Subcutaneous adipose tissue (tissue), 4 donors: ENCODE measurements around the gene TMEM63B. TPM values are rescaled to one million over a fixed set of nuclear protein-coding genes. Genes with fewer than 3 reads are reported as not detected.

Experiments used
- total RNA-seq, 4 donors: library from RNA; depleted of rRNA; stranded (reverse); fragments of >200 nt; gene quantifications; one replicate each; pipeline ENCODE4 v1.1.0, GENCODE V29; 2016
- TF ChIP-seq, protein P1 (sequence below): fragments of 450-650 bp; IDR thresholded peaks from one replicate; pipeline ENCODE4 v1.5.1; 2016; ENCODE audit warnings: low read depth, mild to moderate bottlenecking, control low read depth, antibody characterized with exemption, moderate library complexity

TMEM63B gene
- total RNA-seq, 4 donors from 2014 or later: 11.9 to 15.3 (median 14.9) TPM

DNA sequence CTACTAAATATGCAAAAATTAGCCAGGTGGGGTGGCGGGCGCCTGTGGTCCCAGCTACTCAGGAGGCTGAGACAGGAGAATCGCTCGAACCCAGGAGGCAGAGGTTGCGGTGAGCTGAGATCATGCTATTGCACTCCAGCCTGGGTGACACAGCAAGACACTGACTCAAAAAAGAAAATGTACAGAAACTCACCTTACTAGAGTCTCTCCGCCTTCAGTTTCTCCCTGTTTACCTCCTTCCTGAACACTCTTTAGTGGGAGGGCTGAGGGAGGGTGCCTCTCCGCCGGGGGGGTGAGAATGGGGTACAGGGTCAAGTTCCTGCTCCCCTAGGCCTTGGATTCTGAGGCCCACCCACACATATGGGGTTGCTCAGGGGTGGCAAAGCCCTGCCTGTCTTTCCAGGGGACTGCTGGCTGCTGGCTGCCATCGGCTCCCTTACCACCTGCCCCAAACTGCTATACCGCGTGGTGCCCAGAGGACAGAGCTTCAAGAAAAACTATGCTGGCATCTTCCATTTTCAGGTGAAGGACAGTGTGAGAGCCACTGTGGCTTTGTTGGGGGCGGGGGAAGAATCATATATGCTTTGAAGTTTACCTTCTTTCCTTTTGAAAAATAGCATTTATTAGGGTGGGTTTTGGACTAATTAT is 44.7 kb downstream of the TMEM63B start:
- TF ChIP-seq, protein P1, sequence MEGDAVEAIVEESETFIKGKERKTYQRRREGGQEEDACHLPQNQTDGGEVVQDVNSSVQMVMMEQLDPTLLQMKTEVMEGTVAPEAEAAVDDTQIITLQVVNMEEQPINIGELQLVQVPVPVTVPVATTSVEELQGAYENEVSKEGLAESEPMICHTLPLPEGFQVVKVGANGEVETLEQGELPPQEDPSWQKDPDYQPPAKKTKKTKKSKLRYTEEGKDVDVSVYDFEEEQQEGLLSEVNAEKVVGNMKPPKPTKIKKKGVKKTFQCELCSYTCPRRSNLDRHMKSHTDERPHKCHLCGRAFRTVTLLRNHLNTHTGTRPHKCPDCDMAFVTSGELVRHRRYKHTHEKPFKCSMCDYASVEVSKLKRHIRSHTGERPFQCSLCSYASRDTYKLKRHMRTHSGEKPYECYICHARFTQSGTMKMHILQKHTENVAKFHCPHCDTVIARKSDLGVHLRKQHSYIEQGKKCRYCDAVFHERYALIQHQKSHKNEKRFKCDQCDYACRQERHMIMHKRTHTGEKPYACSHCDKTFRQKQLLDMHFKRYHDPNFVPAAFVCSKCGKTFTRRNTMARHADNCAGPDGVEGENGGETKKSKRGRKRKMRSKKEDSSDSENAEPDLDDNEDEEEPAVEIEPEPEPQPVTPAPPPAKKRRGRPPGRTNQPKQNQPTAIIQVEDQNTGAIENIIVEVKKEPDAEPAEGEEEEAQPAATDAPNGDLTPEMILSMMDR: no peak

DNA sequence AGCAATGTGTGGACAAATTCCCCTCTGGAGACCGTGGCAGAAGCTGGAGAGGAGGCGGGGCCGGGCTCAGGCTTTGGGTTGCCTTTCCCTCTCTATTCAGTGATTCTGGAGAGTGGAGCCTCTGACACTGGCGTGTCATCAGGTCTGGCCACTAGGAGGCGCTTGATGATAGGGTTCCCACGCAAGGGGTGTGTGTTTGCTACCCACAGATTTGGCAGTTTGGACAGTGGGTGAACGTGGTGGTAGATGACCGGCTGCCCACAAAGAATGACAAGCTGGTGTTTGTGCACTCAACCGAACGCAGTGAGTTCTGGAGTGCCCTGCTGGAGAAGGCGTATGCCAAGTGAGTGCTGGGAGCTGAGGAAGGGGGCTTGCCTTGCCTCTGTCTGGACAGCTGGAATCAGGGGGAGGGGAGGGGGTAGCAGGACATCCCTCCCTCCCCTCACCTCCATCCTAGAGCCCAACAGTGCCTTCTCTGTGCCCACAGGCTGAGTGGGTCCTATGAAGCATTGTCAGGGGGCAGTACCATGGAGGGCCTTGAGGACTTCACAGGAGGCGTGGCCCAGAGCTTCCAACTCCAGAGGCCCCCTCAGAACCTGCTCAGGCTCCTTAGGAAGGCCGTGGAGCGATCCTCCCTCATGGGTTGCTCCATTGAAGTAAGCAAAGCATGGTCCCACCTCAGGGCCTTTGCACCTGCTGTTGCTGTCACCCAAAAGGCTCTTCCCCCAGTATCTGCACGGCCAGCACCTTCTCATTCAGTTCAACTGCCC is 45.6 kb downstream of the TMEM63B start:
- TF ChIP-seq, protein P1: no peak

DNA sequence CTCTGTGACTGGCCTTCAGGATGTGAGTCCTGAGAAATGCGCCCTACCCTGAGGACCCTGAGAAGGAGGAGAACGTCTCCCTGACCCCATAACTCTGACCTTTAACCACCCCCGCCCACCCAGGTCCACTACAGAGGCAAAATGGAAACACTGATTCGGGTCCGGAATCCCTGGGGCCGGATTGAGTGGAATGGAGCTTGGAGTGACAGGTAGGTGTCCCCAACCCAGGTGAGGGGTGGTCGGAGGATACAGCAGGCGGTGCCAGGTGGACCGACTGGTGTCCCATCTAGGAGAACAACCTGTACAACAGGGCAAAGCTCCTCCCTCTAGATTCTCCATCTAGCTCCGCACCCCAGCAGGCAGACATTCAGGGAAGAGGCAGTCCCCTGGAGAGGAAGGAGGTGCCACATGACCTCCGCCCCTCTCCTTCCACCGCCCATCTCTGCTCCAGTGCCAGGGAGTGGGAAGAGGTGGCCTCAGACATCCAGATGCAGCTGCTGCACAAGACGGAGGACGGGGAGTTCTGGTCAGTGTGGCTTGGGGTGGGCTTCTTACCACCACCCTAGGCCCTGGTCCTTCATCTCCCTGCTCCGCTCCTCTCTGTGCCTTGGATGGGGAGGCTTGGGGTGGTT is 48.9 kb downstream of the TMEM63B start:
- TF ChIP-seq, protein P1: no peak

DNA sequence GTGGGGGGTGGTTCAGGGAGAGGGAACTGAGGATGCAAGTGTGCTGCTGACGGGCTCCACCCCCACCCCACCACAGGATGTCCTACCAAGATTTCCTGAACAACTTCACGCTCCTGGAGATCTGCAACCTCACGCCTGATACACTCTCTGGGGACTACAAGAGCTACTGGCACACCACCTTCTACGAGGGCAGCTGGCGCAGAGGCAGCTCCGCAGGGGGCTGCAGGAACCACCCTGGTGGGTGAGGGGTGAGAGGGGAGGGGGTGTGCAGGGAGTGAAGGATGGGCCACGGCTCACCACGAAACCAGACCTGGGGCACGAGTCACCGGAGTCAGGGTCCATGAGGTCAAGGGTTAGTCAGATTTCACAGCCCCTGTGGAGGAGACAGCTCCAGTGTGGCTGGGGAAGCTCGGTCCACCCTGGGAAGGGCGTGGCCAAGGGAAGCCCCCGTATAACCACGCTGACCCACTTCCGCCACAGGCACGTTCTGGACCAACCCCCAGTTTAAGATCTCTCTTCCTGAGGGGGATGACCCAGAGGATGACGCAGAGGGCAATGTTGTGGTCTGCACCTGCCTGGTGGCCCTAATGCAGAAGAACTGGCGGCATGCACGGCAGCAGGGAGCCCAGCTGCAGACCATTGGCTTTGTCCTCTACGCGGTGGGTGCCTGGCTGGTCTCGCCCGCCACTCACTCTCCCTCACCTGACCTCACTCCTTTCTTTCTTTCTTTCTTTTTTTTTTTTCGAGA is 49.6 kb downstream of the TMEM63B start:
- TF ChIP-seq, protein P1: no peak

DNA sequence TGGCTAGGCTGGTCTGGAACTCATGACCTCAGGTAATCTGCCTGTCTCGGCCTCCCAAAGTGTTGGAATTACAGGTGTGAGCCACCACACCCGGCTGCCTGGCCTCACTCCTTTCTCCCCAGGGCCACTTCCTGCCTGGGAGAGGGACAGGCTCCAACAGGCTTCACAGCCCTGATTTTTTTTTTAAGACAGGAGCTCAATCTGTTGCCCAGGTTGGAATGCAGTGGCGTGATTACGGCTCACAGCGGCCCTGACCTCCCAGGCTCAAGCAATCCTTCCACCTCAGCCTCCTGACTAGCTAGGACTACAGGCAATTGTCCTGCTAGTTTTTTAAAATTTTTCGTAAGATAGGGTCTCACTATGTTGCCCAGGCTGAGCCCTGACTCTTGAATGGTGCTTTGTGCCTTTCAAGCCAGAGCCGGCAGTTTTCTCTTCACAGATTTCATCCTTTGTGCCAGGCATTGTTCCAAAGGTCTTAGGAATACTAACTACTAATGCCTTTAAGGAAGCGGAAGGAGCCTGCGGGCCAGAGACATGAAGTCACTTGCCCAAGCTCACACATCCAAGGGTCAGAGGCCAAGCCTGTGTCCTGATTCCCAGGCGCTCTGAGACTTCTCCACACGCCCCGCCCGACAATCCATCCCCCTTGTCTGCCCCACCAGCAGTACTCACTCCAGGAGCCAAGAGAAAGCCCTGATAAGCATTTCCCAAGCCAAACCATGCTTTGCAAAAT is 50.5 kb downstream of the TMEM63B start:
- TF ChIP-seq, protein P1: no peak

DNA sequence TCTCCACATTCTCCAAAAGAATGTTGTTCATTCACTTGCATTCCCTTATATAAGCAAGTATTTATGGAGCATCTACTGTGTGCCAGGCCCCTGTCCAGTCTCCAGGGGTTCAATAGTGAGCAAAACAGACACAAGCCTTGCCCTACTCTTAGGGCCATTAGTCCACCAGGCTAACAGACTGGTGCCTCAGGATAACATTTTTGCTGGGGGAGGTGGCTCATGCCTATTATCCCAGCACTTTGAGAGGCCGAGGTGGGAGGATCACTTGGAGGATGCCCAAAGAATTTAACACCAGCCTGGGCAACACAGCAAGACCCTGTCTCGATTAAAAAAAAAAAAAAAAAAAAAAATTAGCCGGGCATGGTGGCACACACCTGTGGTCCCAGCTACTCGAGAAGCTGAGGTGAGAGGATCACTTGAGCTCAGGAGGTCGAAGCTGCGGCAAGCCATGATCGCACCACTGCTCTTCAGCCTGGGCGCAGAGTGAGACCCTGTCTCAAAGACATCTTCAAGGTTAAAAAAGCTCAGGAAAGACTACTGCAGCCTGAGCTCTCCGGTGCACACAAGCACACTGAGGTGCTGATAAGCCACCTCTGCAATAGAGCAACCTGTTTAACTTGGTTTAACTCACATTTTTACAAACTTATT is 51.2 kb downstream of the TMEM63B start:
- TF ChIP-seq, protein P1: no peak
